G401.6 (cell line): ENCODE data around the gene OR8G5.

Experiments used
- FAIRE-seq: peaks from 2 replicates; lab custom pipeline; 2012; peaks lifted over from hg19 to GRCh38; lab: Jason Lieb, UNC

The OR8G5 gene

GRCh38 chr11:124285610-124286344 is 29.6 kb downstream of the OR8G5 start:
- FAIRE-seq = no peak

GRCh38 chr11:124294687-124295086 is 38.5 kb downstream of the OR8G5 start:
- FAIRE-seq = no peak

GRCh38 chr11:124296016-124296415 is 39.8 kb downstream of the OR8G5 start:
- FAIRE-seq = no peak

GRCh38 chr11:124297921-124298320 is 41.7 kb downstream of the OR8G5 start:
- no peak for FAIRE-seq

- FAIRE-seq = no peak
These were observed 45.4 kb downstream of the OR8G5 start for GRCh38 chr11:124301548-124301947.

- no peak for FAIRE-seq
These were observed 46.4 kb downstream of the OR8G5 start for GRCh38 chr11:124302347-124303125.

GRCh38 chr11:124307093-124307492 is 50.9 kb downstream of the OR8G5 start:
- no peak for FAIRE-seq

- FAIRE-seq = no peak
These were observed 54.5 kb downstream of the OR8G5 start for GRCh38 chr11:124310721-124311120.

GRCh38 chr11:124311269-124311668 is 55.1 kb downstream of the OR8G5 start:
- FAIRE-seq = no peak

GRCh38 chr11:124311670-124312069 is 55.5 kb downstream of the OR8G5 start:
- no peak for FAIRE-seq

GRCh38 chr11:124313131-124313530 is 57.0 kb downstream of the OR8G5 start:
- FAIRE-seq = no peak

GRCh38 chr11:124313849-124314248 is 57.7 kb downstream of the OR8G5 start, which contains the start of gene OR8D1:
Gene OR8D1, minus strand, starts transcription at chr11:124313949. Its CDS starts 3,183 bp downstream, at chr11:124310766.
- FAIRE-seq = no peak

GRCh38 chr11:124315052-124315451 is 58.9 kb downstream of the OR8G5 start:
- no peak for FAIRE-seq
